Endothelial cell of umbilical vein (primary cell): ENCODE measurements around the gene TULP4. TPM values are rescaled to one million over a fixed set of nuclear protein-coding genes. Genes with fewer than 3 reads are reported as not detected.

Source experiments
- BruUV-seq: library from RNA; stranded (reverse); fragments of 400-500 nt; replicated peaks from 2 replicates; lab custom pipeline; 2021; lab: Mats Ljungman, UMichigan
- CTCF ChIA-PET: fragments of 300-600, 350-600 bp; sonication (Branson Sonifier 250); formaldehyde crosslinking; loops from one replicate; lab custom pipeline; 2021; ENCODE audit warnings: antibody characterized with exemption, inconsistent platforms; lab: Charles Lee
- POLR2A ChIA-PET: fragments of 300-600, 350-600 bp; sonication (Branson Sonifier 250); formaldehyde crosslinking; loops from one replicate; lab custom pipeline; 2021; ENCODE audit warnings: antibody characterized with exemption, inconsistent platforms; lab: Charles Lee
- DNase-seq: peaks from one replicate; pipeline ENCODE4 v3.0.0-alpha.2; 2011; ENCODE audit warnings: low read depth, low spot score
- FAIRE-seq: peaks from 2 replicates; lab custom pipeline; 2011; peaks lifted over from hg19 to GRCh38; lab: Jason Lieb, UNC
- H2AFZ ChIP-seq: 2 replicates; pipeline ENCODE4 v1.6.0; 2012; ENCODE audit warnings: low read depth, low read length, control low read depth, inconsistent platforms
- H3K27ac ChIP-seq: 2 replicates; pipeline ENCODE4 v1.5.1; 2011; ENCODE audit warnings: low read depth, mild to moderate bottlenecking, control low read depth, low read length, moderate library complexity; ENCODE audit not compliant: insufficient read depth
- H3K27me3 ChIP-seq, 2 experiments: 2 replicates each; pipeline versions ENCODE4 v1.6.0 to v1.6.1; 2011; ENCODE audit warnings: low read length in 2 of 2, mixed read lengths in 1 of 2; ENCODE audit not compliant: control insufficient read depth in 2 of 2, insufficient read depth in 2 of 2
- H3K36me3 ChIP-seq, 2 experiments: 2 replicates in 1 of 2; 3 replicates in 1 of 2; pipeline ENCODE4 v1.5.1; 2011; ENCODE audit warnings: low read length in 2 of 2, mild to moderate bottlenecking in 1 of 2, moderate library complexity in 1 of 2; ENCODE audit not compliant: control insufficient read depth in 2 of 2, insufficient read depth in 2 of 2; ENCODE audit errors: extremely low read depth in 1 of 2
- H3K4me1 ChIP-seq: 3 replicates; pipeline ENCODE4 v1.5.1; 2011; ENCODE audit warnings: mild to moderate bottlenecking, low read length; ENCODE audit not compliant: control insufficient read depth, insufficient read depth; ENCODE audit errors: extremely low read depth
- H3K4me2 ChIP-seq: 2 replicates; pipeline ENCODE4 v1.6.1; 2011; ENCODE audit warnings: low read length, control low read depth, mixed read lengths; ENCODE audit not compliant: insufficient read depth
- H3K4me3 ChIP-seq, 3 experiments: fragments of 200-600 bp in 1 of 3; sonication (generic), shearing (Covaris generic) in 1 of 3; replicated peaks in 1 of 3; 2 replicates each; pipeline ENCODE4 v1.5.1; 2011 to 2016; ENCODE audit warnings: control low read depth in 3 of 3, low read length in 3 of 3, mild to moderate bottlenecking in 2 of 3, inconsistent platforms in 1 of 3, low read depth in 1 of 3, moderate library complexity in 1 of 3; ENCODE audit not compliant: insufficient read depth in 1 of 3
- H3K79me2 ChIP-seq: 2 replicates; pipeline ENCODE4 v1.6.0; 2012; ENCODE audit warnings: low read length, inconsistent platforms; ENCODE audit not compliant: control insufficient read depth, insufficient read depth
- H3K9ac ChIP-seq: replicated peaks from 2 replicates; pipeline ENCODE3; 2011; ENCODE audit warnings: low read length, control low read depth; ENCODE audit not compliant: insufficient read depth; ENCODE audit errors: extremely low read depth
- H3K9me1 ChIP-seq: replicated peaks from 3 replicates; pipeline ENCODE4 v1.6.0; 2011; ENCODE audit warnings: mild to moderate bottlenecking, low read length; ENCODE audit not compliant: control insufficient read depth, insufficient read depth; ENCODE audit errors: extremely low read depth
- H3K9me3 ChIP-seq: replicated peaks from 2 replicates; pipeline ENCODE4 v1.5.1; 2012; ENCODE audit warnings: low read length, inconsistent platforms; ENCODE audit not compliant: control insufficient read depth, insufficient read depth
- H4K20me1 ChIP-seq: replicated peaks from 2 replicates; pipeline ENCODE3; 2011; ENCODE audit warnings: mild to moderate bottlenecking, low read length; ENCODE audit not compliant: control insufficient read depth, insufficient read depth; ENCODE audit errors: extremely low read depth
- CTCF ChIP-seq, 2 donors: IDR thresholded peaks; 1 replicate in 1 of 2; 2 replicates in 1 of 2; pipeline ENCODE4 v1.5.1; 2011; ENCODE audit warnings: low read length in 2 of 2, mild to moderate bottlenecking in 2 of 2, moderate library complexity in 2 of 2, control low read depth in 1 of 2, inconsistent platforms in 1 of 2, low read depth in 1 of 2; ENCODE audit not compliant: insufficient read depth in 1 of 2; ENCODE audit errors: extremely low read depth in 1 of 2
- EZH2 ChIP-seq: IDR thresholded peaks from 2 replicates; pipeline ENCODE4 v1.6.1; 2012; ENCODE audit warnings: borderline replicate concordance, low read depth, mild to moderate bottlenecking, moderate library complexity, low read length, inconsistent platforms; ENCODE audit not compliant: severe bottlenecking
- FOS ChIP-seq: IDR thresholded peaks from 2 replicates; pipeline ENCODE4 v1.6.1; 2011; ENCODE audit warnings: mild to moderate bottlenecking, low read length, moderate library complexity, borderline replicate concordance; ENCODE audit not compliant: insufficient read depth
- GATA2 ChIP-seq: IDR thresholded peaks from 2 replicates; pipeline ENCODE4 v1.7.0; 2011; ENCODE audit warnings: low read depth, mild to moderate bottlenecking, moderate library complexity, mixed read lengths, low read length; ENCODE audit not compliant: insufficient read length, insufficient read depth
- JUN ChIP-seq: IDR thresholded peaks from 2 replicates; pipeline ENCODE4 v1.6.1; 2011; ENCODE audit warnings: borderline replicate concordance, low read depth; ENCODE audit not compliant: insufficient read length, insufficient read depth
- MYC ChIP-seq: IDR thresholded peaks from one replicate; pipeline ENCODE4 v1.6.1; 2011; ENCODE audit warnings: mild to moderate bottlenecking, low read depth, low read length
- POLR2A ChIP-seq: IDR thresholded peaks from 2 replicates; pipeline ENCODE4 v1.6.1; 2012; ENCODE audit warnings: low read depth, mild to moderate bottlenecking, control low read depth, low read length
- POLR2AphosphoS5 ChIP-seq: IDR thresholded peaks from 2 replicates; pipeline ENCODE4 v1.6.1; 2012; ENCODE audit warnings: low read depth, mild to moderate bottlenecking, control low read depth, low read length, moderate library complexity; ENCODE audit not compliant: insufficient read depth
- dilution Hi-C: fragments of 300-500 bp; cut with MboI; formaldehyde crosslinking; loops from one replicate; pipeline ENCODE4 v1.15.0; 2019; ENCODE audit warnings: low sequenced_read_pairs; ENCODE audit not compliant: extremely low pct_ligation_motif_present
- intact Hi-C: fragments of 100-400 bp; cut with micrococcal nuclease; formaldehyde crosslinking; loops from one replicate; pipeline ENCODE4 v1.10.0; 2022
- polyA plus RNA-seq, 4 experiments: library from polyadenylated mRNA; depleted of rRNA in 3 of 4; stranded (reverse) in 3 of 4; unstranded in 1 of 4; fragments of >200 nt; gene quantifications; 2 replicates each; pipeline versions ENCODE4 v1.2.1 to v1.2.3, GENCODE V29; 2011 to 2012; ENCODE audit warnings: missing spikeins in 1 of 4
- total RNA-seq: library from RNA; stranded (reverse); gene quantifications from 2 replicates; pipeline ENCODE4 v1.2.3, GENCODE V29; 2021
- TF ChIP-seq, protein P1 (sequence below): IDR thresholded peaks from 2 replicates; pipeline ENCODE4 v1.6.1; 2011; ENCODE audit not compliant: insufficient read depth, insufficient read length

TULP4 gene
- total and polyA plus RNA-seq, 2 donors (not counting 3 experiments of a cell fraction or from before 2014, with no cell fraction given): 10.8 to 55.1 TPM

- DNase-seq (no peak), FAIRE-seq (no peak)
- Histone ChIP-seq H3K9ac (no peak overlapping the region), H3K27me3 (no peaks in the 10 kb centered on the region), H3K9me3 (no peaks in the 10 kb centered on the region), H3K9me1 (no peaks in the 10 kb centered on the region), H3K4me3 (no peak overlapping the region), H3K36me3 (no peaks in the 10 kb centered on the region), H3K27ac (no peak overlapping the region), H4K20me1 (no peaks in the 10 kb centered on the region), H3K79me2 (no peaks in the 10 kb centered on the region), H3K4me2 (no peak overlapping the region), H2AFZ (no peak overlapping the region), H3K4me1 (no peaks in the 10 kb centered on the region)
- POLR2A ChIA-PET: no interaction called here
- dilution Hi-C loops (no loop called here), intact Hi-C loops (no loop called here)
- TF ChIP-seq POLR2A (no peak), EZH2 (no peak), CTCF (IDR thresholded peaks at IDR 0.05; ENCODE audit: extremely low read depth in 1 of 2, insufficient read depth in 1 of 2, low read depth in 1 of 2, low read length in 2 of 2) (no peak), POLR2AphosphoS5 (no peak), GATA2 (no peak), FOS (no peak), MYC (no peak), JUN (no peak)
- TF ChIP-seq, protein P1, sequence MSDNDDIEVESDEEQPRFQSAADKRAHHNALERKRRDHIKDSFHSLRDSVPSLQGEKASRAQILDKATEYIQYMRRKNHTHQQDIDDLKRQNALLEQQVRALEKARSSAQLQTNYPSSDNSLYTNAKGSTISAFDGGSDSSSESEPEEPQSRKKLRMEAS: no peak
- no TSS peak for BruUV-seq
- CTCF ChIA-PET: no interaction called here
These were observed 8.0 kb upstream of the TULP4 start for GRCh38 chr6:158304254-158304653.
